Small intestine (tissue), 7 donors: ENCODE measurements around the gene AQR. TPM values are rescaled to one million over a fixed set of nuclear protein-coding genes. Genes with fewer than 3 reads are reported as not detected.
A peak's percentile ranks its signal among the peaks of the same experiment; 100 is the strongest.
"Not testable (repeated sequence)": the region's sequence is repeated elsewhere in the genome, so short reads cannot be mapped to it uniquely, and the experiment has no call there.

Experiments
- DNase-seq, 2 donors: peaks; one replicate each; pipeline versions ENCODE4 v3.0.0 to v3.0.0-alpha.2; 2013
- FAIRE-seq: peaks from 2 replicates; lab custom pipeline; 2012; peaks lifted over from hg19 to GRCh38; lab: Jason Lieb, UNC
- H3K27ac ChIP-seq, 3 donors: one replicate each; pipeline ENCODE4 v1.5.1; 2013; ENCODE audit warnings: low read length in 2 of 3, mild to moderate bottlenecking in 2 of 3, control low read depth in 1 of 3, inconsistent platforms in 1 of 3, low read depth in 1 of 3, moderate library complexity in 1 of 3
- H3K27me3 ChIP-seq, 3 donors: one replicate each; pipeline ENCODE4 v1.6.1; 2013; ENCODE audit warnings: low read length in 3 of 3, inconsistent platforms in 1 of 3; ENCODE audit not compliant: control insufficient read depth in 3 of 3, insufficient read depth in 3 of 3
- H3K36me3 ChIP-seq, 3 donors: one replicate each; pipeline ENCODE4 v1.6.1; 2013; ENCODE audit warnings: low read length in 3 of 3, inconsistent platforms in 1 of 3, low read depth in 1 of 3, mild to moderate bottlenecking in 1 of 3, moderate library complexity in 1 of 3; ENCODE audit not compliant: control insufficient read depth in 3 of 3, insufficient read depth in 2 of 3
- H3K4me1 ChIP-seq, 3 donors: one replicate each; pipeline ENCODE4 v1.6.1; 2013; ENCODE audit warnings: low read length in 2 of 3, inconsistent platforms in 1 of 3, low read depth in 1 of 3, mild to moderate bottlenecking in 1 of 3, moderate library complexity in 1 of 3; ENCODE audit not compliant: control insufficient read depth in 3 of 3, insufficient read depth in 2 of 3
- H3K4me3 ChIP-seq, 3 donors: one replicate each; pipeline ENCODE4 v1.5.1; 2013; ENCODE audit warnings: low read length in 3 of 3, control low read depth in 1 of 3, inconsistent platforms in 1 of 3, low read depth in 1 of 3, mild to moderate bottlenecking in 1 of 3, moderate library complexity in 1 of 3
- H3K9me3 ChIP-seq, 2 donors: one replicate each; pipeline ENCODE4 v1.6.1; 2013; ENCODE audit warnings: low read depth in 1 of 2, low read length in 1 of 2; ENCODE audit not compliant: control insufficient read depth in 2 of 2, insufficient read depth in 1 of 2
- WGBS, 3 donors: extraction: QIAGEN DNeasy Blood & Tissue Kit; methylation state at CpG; one replicate each; pipeline ENCODE4 v1.1.7; 2013; 5-methylcytosine and 5-hydroxymethylcytosine counted together
- polyA plus RNA-seq, 4 donors: library from polyadenylated mRNA; stranded (reverse) in 3 of 4; unstranded in 1 of 4; fragments of 200-250 nt in 3 of 4; fragments of 120-200 nt in 1 of 4; gene quantifications; one replicate each; pipeline versions ENCODE4 v1.2.1 to v1.2.3, GENCODE V29; 2013
- donor health status: healthy with polysubstance abuse.
- donor health status: control.
- donor health status: control.
- donor health status: Bipolar disorder and iron deficiency.
- donor health status: healthy.

AQR gene
- polyA plus RNA-seq, 4 donors: 6.8 to 26.5 (median 8.7) TPM

DNA sequence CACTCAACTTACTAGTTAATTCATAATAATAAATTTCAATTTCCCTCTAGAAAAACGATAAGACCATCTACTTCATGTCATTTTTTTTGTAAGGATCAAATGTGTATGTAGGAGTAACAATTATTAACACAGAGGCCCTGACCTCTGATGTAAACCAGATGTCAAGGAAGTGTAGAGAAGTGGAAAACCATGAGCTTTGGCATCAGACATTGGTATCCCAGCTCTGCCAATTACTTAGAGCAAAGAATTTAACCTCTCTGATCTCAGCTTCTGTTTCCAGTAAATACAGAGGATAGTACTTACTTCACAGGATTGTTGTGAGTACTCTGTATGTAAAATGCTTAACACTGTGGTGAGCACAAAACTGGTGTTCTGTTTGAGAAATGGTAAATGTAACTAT is 17.5 kb downstream of the AQR start:
- Histone ChIP-seq H3K27me3 (no peaks in the 10 kb centered on the region), H3K4me1 (no peaks in the 10 kb centered on the region), H3K36me3 (peaks cover 2 to 23% (median 4%) of the 10 kb centered on the region in 3 donors), H3K27ac (no peak overlapping the region), H3K9me3 (no peaks in the 10 kb centered on the region), H3K4me3 (no peak overlapping the region)
- DNase-seq: no peak
- 54 to 76% (median 70%) methylated on average over 1 of the region's 1 CpG for WGBS, 3 donors
- FAIRE-seq: no peak

- FAIRE-seq (no peak), DNase-seq (no peak)
- no peak overlapping the region for H3K27ac ChIP-seq
- no peaks in the 10 kb centered on the region for H3K4me1 ChIP-seq
- H3K27me3 ChIP-seq: no peaks in the 10 kb centered on the region
- H3K4me3 ChIP-seq: no peak overlapping the region
- peaks cover 5 to 18% (median 6%) of the 10 kb centered on the region in 3 donors for H3K36me3 ChIP-seq
- WGBS, 3 donors: 90 to 98% (median 97%) methylated on average over 3 of the region's 3 CpGs
- no peaks in the 10 kb centered on the region for H3K9me3 ChIP-seq
Measured at GRCh38 chr15:34944936-34945335, 24.6 kb downstream of the AQR start.

DNA sequence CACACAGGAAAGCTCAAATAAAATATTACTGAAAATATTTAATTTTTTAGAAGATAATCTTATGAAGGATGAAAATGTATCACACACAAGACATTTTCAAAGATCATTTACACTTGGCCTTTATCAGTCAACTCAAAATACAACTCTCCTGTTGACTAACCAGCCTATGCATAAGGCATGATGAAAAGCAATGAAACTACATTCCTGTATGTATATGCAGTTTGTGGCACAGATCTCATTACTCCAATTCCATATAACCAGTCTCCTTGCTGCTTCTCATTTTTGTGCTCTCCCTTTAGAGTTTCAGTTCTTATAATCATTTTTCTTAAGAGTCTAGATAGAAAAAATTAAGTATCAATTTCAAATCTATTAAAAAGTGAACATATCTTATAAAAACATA is 25.8 kb downstream of the AQR start:
- H3K4me1 ChIP-seq: no peaks in the 10 kb centered on the region
- H3K4me3 ChIP-seq: no peak overlapping the region
- FAIRE-seq: no peak
- H3K27ac ChIP-seq: no peak overlapping the region
- peaks cover 5 to 18% (median 8%) of the 10 kb centered on the region in 3 donors for H3K36me3 ChIP-seq
- no peak for DNase-seq
- no peaks in the 10 kb centered on the region for H3K27me3 ChIP-seq
- H3K9me3 ChIP-seq: no peaks in the 10 kb centered on the region

- H3K27ac ChIP-seq, H3K4me3 ChIP-seq, H3K27me3 ChIP-seq, DNase-seq, H3K9me3 ChIP-seq, H3K4me1 ChIP-seq: not testable (repeated sequence)
- peaks cover 5 to 15% (median 8%) of the 10 kb centered on the region in 3 donors for H3K36me3 ChIP-seq
- FAIRE-seq: peak; percentile 94
Measured at GRCh38 chr15:34943264-34943663, 26.3 kb downstream of the AQR start.

DNA sequence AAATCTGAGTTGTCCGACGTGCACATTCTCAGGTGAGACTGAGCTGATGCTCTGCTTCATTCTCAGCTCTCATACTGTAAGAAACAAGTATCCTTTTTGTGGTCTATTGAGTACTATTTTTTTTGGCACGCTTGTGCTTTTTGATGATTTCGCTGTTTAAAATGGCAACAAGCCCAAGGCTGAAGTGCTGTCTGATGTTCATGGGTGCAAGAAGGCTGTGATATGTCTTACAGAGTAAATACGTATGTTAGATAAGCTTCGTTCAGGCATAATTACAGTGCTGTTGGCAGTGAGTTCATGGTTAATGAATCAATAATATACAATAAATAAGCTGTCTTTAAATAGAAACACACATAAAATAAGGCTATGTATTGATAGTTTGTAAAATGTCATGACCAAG is 27.2 kb downstream of the AQR start:
- H3K27ac ChIP-seq: no peak overlapping the region
- no peaks in the 10 kb centered on the region for H3K27me3 ChIP-seq
- DNase-seq (no peak), FAIRE-seq (no peak)
- H3K9me3 ChIP-seq: no peaks in the 10 kb centered on the region
- WGBS, 3 donors: 50 to 56% (median 52%) methylated on average over 6 of the region's 6 CpGs
- no peaks in the 10 kb centered on the region for H3K4me1 ChIP-seq
- peaks cover 3 to 17% (median 10%) of the 10 kb centered on the region in 3 donors for H3K36me3 ChIP-seq
- no peak overlapping the region for H3K4me3 ChIP-seq

DNA sequence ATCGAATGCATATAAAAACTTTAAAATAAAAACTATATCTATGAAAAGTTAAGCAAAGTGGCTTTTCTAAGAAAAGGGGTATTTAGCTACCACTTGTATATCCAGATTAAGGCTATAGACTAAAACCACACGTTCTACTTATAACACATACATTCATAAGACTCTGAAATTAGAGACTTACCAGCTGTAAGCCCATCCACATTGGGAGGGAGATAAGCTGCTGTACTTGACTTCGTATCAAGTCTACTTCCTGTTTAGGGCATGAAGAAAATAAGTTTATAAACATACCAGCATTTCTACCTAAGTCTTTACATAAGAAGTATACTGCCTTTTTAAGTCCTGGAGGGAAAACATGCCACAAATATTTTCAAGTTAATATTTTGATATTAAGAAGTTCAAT is 27.7 kb downstream of the AQR start:
- Histone ChIP-seq H3K4me3 (no peak overlapping the region), H3K4me1 (no peaks in the 10 kb centered on the region), H3K36me3 (peaks cover 3 to 21% (median 10%) of the 10 kb centered on the region in 3 donors), H3K27me3 (no peaks in the 10 kb centered on the region), H3K27ac (no peak overlapping the region), H3K9me3 (no peaks in the 10 kb centered on the region)
- no peak for DNase-seq
- WGBS, 3 donors: 72 to 82% (median 76%) methylated on average over 3 of the region's 3 CpGs
- peak; percentile 26 for FAIRE-seq

DNA sequence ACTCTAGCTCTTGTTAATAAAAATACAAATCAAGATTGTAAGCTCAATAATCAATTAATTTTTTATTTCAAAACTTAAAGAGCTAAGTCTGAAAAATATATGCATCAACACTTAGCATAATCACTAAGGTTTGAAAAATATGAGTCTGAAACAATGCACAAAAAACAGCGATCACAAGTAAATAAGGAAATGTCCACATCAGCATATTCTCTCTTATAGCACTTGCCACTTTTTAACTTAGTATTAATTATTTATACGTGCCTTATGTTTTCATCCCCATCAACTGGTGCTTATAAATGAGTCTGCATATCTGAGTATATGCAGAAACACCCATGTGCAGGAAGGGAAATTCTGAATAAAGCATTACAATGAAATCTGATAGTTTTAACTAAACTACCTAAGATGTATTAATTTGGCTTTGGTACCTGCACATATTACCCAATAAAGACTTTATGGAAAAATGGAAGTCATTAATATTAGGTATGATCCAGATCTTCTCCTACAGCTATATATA is 28.3 kb downstream of the AQR start:
- no peak for DNase-seq
- Histone ChIP-seq H3K4me1 (no peaks in the 10 kb centered on the region), H3K36me3 (peaks cover 3 to 21% (median 11%) of the 10 kb centered on the region in 3 donors), H3K9me3 (no peaks in the 10 kb centered on the region), H3K27me3 (no peaks in the 10 kb centered on the region), H3K4me3 (no peak overlapping the region), H3K27ac (no peak overlapping the region)
- WGBS, 3 donors: 95 to 100% (median 98%) methylated on average over 2 of the region's 2 CpGs
- peak; percentile 74 for FAIRE-seq

DNA sequence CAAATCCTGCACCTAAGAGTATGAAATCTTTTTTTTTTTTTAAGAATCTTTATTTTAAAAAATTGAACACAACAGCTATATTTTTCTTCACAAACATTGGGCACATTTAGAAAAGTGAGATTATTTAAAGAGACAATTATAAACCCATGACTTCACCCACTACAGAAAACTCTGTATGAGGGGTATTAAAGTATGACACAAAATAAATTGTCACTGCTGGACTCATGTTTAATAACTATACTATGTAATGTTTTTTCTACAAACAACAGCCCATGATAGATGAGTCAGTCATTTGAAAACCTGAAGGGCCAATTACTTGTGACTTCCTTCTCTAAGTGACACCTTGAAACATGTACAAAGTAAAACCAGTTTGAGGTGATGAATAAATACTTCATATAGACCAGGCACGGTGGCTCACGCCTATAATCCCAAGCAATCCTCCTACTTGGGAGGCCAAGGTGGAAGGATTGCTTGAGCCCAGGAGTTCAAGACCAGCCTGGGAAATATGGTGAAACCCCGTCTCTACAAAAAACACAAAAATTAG is 36.0 kb downstream of the AQR start:
- Histone ChIP-seq H3K9me3 (no peaks in the 10 kb centered on the region), H3K27ac (no peak overlapping the region), H3K36me3 (peaks cover 4 to 27% (median 18%) of the 10 kb centered on the region in 3 donors), H3K4me1 (no peaks in the 10 kb centered on the region), H3K4me3 (no peak overlapping the region), H3K27me3 (no peaks in the 10 kb centered on the region)
- no peak for FAIRE-seq
- WGBS, 3 donors: 90 to 92% (median 92%) methylated on average over 3 of the region's 3 CpGs
- no peak for DNase-seq

DNA sequence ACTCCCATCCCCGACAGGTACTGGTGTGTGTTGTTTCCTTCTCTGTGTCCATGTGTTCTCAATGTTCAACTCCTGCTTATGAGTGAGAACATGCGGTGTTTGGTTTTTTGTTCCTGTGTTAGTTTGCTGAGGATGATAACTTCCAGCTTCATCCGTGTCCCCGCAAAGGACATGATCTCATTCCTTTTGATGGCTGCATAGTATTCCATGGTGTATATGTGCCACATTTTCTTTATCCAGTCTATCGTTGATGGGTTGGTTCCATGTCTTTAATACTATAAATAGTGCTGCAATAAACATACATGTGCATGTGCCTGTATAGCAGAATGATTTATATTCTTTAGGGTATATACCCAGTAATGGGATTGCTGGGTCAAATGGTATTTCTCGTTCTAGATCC is 41.2 kb downstream of the AQR start:
- H3K4me3 ChIP-seq, H3K4me1 ChIP-seq, H3K9me3 ChIP-seq, H3K27me3 ChIP-seq, H3K27ac ChIP-seq, FAIRE-seq, DNase-seq: not testable (repeated sequence)
- 97 to 99% (median 98%) methylated on average over 6 of the region's 6 CpGs for WGBS, 3 donors
- H3K36me3 ChIP-seq: peaks cover 7 to 14% (median 13%) of the 10 kb centered on the region in 3 donors
